Neutrophil (primary cell): ENCODE measurements around the gene ZNG1F.
"Not testable (repeated sequence)": the region's sequence is repeated elsewhere in the genome, so short reads cannot be mapped to it uniquely, and the experiment has no call there.

Source experiments
- H3K27ac ChIP-seq: fragments of 200-600 bp; sonication (generic); 2 replicates; pipeline ENCODE4 v1.5.1; 2016; ENCODE audit warnings: mild to moderate bottlenecking, moderate library complexity
- H3K27me3 ChIP-seq: fragments of 200-600 bp; sonication (generic); 2 replicates; pipeline ENCODE4 v1.6.0; 2016; ENCODE audit warnings: mild to moderate bottlenecking
- H3K36me3 ChIP-seq: fragments of 200-600 bp; sonication (generic); 2 replicates; pipeline ENCODE4 v1.5.1; 2017
- H3K4me1 ChIP-seq, 2 experiments: fragments of 200-600 bp in 1 of 2; sonication (generic) in 1 of 2; 1 replicate in 1 of 2; 2 replicates in 1 of 2; pipeline versions ENCODE4 v1.5.1 to v1.6.1; 2013 to 2016; ENCODE audit warnings: low read depth in 1 of 2, low read length in 1 of 2, mild to moderate bottlenecking in 1 of 2, moderate library complexity in 1 of 2; ENCODE audit not compliant: control insufficient read depth in 1 of 2, insufficient read depth in 1 of 2
- H3K4me3 ChIP-seq, 2 experiments: fragments of 200-600 bp in 1 of 2; sonication (generic) in 1 of 2; 1 replicate in 1 of 2; 2 replicates in 1 of 2; pipeline ENCODE4 v1.5.1; 2013 to 2016; ENCODE audit warnings: low read depth in 1 of 2, low read length in 1 of 2, mild to moderate bottlenecking in 1 of 2, moderate library complexity in 1 of 2
- H3K9me3 ChIP-seq: fragments of 200-600 bp; sonication (generic); 2 replicates; pipeline ENCODE4 v1.5.1; 2016

The ZNG1F gene

GRCh38 chr9:41150116-41150515 lies 39.0 kb downstream of the ZNG1F start:
- not testable (repeated sequence) for H3K36me3 ChIP-seq, H3K9me3 ChIP-seq, H3K4me3 ChIP-seq, H3K4me1 ChIP-seq, H3K27ac ChIP-seq, H3K27me3 ChIP-seq

GRCh38 chr9:41141878-41142277 lies 47.2 kb downstream of the ZNG1F start:
- not testable (repeated sequence) for H3K9me3 ChIP-seq, H3K4me3 ChIP-seq, H3K4me1 ChIP-seq, H3K27me3 ChIP-seq, H3K27ac ChIP-seq, H3K36me3 ChIP-seq

DNA sequence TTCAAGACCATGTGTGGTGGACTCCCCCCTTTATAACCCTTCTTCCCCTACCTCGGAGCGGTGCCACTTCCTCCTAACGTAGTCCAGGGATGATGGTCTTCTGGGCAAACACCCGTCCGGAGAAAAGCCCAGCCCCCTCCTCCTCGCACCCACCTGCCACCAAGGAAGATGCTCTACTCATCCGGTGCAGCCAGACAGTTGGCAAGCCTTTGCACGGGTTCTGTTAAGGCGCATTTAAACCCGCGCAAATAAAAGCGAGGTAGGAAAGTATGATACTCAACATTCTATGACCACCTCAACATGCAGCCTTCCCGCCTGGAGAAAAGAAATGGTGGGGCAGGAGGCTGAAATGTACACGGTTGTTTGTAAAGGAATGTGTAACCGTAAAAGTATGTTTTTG lies 60.5 kb downstream of the ZNG1F start, which contains the start of gene FOXD4L6:
Gene FOXD4L6 (minus strand): TSS at position 101 of the 400 bp plus-strand sequence. CDS start 298 bp downstream, outside the sequence.
- not testable (repeated sequence) for H3K9me3 ChIP-seq, H3K4me3 ChIP-seq, H3K36me3 ChIP-seq, H3K27ac ChIP-seq, H3K4me1 ChIP-seq
- H3K27me3 ChIP-seq = peaks cover 23% of the 10 kb centered on the region

DNA sequence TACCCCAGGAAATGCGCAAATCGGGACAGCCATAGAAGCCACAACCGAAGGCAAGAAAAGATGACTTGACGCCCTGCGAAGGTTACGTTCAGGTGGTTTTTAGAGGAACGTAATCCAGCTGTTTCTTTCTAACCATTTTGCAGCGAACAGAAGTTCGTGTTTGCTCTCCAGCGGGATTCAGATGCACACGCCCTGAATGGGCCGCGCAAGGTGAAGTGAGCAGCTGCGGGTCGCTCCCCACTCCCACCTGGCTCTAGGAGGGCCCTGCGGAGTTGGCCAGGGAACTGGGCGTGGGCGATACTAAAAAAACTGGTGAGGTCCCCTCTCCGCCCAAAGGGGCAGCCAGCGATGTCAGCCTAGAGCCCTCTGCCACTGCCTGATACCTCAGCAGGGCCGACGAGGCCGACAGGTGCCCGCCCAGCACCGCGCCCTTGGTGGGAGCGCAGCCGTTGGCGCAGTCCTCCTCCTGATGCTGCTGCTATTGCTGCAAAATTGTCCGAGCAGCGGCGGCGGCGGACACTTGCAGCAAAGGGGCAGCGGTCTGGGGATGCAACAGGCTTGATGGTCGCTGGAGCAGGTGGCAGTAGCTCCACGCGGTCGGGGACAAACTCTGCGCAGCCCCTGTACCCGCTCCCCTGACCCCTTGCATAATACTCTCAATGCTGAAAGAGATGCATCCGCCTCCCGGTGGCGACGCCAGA lies 62.2 kb downstream of the ZNG1F start:
- H3K4me3 ChIP-seq, H3K4me1 ChIP-seq: not testable (repeated sequence)

DNA sequence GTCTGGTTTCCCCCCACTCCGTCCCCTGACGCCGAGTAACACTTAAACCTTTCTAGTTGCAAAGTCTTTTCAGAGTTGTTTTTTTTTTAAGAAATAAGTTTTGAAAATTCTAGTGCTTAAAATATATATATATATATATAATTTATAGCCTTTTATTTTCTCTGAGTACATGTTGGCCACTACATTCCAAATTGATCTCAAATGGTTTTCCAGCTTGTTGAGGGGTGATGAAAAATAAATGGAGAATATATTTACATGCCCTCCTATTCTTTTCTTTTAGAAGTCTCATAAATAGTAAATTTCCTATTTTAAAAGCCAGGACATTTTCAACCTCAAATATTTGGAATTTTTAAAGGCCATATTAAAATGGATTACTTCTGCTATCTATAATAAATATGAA lies 63.2 kb downstream of the ZNG1F start:
- H3K9me3 ChIP-seq, H3K27ac ChIP-seq, H3K4me1 ChIP-seq, H3K36me3 ChIP-seq, H3K4me3 ChIP-seq: not testable (repeated sequence)
- H3K27me3 ChIP-seq = peaks cover 30% of the 10 kb centered on the region

More for the DNA sequence above, 62.2 kb downstream of the ZNG1F start:
- H3K27me3 ChIP-seq = peaks cover 27% of the 10 kb centered on the region
- not testable (repeated sequence) for H3K36me3 ChIP-seq, H3K9me3 ChIP-seq, H3K27ac ChIP-seq

GRCh38 chr9:41125109-41125658 lies 63.9 kb downstream of the ZNG1F start:
- not testable (repeated sequence) for H3K4me3 ChIP-seq, H3K27ac ChIP-seq, H3K9me3 ChIP-seq, H3K36me3 ChIP-seq, H3K4me1 ChIP-seq
- H3K27me3 ChIP-seq = peaks cover 33% of the 10 kb centered on the region

GRCh38 chr9:41124250-41125108 lies 64.6 kb downstream of the ZNG1F start:
- H3K36me3 ChIP-seq, H3K9me3 ChIP-seq, H3K4me1 ChIP-seq, H3K4me3 ChIP-seq, H3K27ac ChIP-seq: not testable (repeated sequence)
- H3K27me3 ChIP-seq = peaks cover 37% of the 10 kb centered on the region

- H3K4me3 ChIP-seq, H3K27ac ChIP-seq, H3K36me3 ChIP-seq, H3K4me1 ChIP-seq, H3K9me3 ChIP-seq: not testable (repeated sequence)
- peaks cover 41% of the 10 kb centered on the region for H3K27me3 ChIP-seq
Measured at GRCh38 chr9:41123812-41124211, 65.3 kb downstream of the ZNG1F start.

DNA sequence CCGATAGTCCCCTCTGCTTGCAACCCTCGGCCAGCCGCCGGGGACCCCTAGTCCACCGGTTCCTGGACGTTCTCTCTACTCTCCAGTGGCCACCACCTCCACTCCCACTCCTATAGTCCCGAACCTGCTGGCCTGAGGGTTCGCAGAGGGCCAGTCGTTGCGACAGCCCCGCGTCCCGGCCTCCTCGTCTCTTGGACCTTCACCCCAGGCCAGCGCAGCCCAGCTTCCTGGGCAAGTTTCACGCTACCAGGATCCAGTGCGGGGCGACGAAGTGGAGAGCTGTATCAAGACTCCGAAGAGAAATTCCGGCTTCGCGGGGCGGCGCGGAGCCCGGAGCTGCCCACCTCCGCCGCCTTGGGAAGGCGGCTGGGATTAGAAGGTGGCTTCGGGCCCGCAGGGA lies 65.7 kb downstream of the ZNG1F start:
- H3K4me3 ChIP-seq, H3K36me3 ChIP-seq, H3K4me1 ChIP-seq, H3K9me3 ChIP-seq, H3K27ac ChIP-seq: not testable (repeated sequence)
- H3K27me3 ChIP-seq = peaks cover 39% of the 10 kb centered on the region

DNA sequence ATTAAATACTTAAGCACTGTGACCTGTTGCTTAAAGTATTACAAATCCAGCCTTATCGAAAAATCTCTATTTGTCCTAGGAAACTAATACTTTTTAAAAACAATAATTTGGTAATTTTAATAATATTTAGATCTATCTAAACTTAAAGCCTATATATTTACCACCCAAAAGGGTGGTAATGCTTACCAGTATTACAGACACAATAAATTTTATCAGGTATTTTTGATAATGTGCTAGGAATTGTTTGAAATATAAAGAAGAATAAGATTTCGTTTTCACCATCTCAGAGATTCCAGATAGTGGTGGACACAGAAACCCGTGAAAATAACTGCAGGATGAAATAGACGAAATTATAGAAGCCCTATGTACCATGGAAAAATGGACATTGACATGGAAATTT lies 68.4 kb downstream of the ZNG1F start:
- H3K4me3 ChIP-seq, H3K4me1 ChIP-seq, H3K36me3 ChIP-seq, H3K27ac ChIP-seq, H3K9me3 ChIP-seq: not testable (repeated sequence)
- H3K27me3 ChIP-seq = peaks cover 34% of the 10 kb centered on the region

DNA sequence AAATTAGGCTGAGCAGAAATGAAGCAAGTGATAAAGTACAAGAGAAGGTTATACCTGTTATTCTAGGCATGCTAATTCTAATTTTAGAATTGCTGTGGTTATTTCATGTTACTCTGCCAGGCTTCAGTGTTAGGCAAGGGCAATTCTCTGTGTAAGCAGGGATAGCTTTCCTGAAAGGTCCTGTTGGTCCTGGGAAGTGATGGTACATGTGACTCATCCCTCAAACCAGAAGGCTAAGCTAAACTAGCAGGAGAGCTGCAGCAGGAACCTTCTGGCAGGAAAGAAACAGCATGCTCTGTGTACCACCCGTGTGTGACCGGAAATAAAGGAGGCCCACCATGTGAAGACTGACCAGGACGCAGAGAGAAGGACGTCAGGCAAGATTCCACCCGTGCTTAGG lies 69.4 kb downstream of the ZNG1F start:
- not testable (repeated sequence) for H3K9me3 ChIP-seq, H3K4me3 ChIP-seq, H3K4me1 ChIP-seq, H3K36me3 ChIP-seq, H3K27ac ChIP-seq
- peaks cover 30% of the 10 kb centered on the region for H3K27me3 ChIP-seq

DNA sequence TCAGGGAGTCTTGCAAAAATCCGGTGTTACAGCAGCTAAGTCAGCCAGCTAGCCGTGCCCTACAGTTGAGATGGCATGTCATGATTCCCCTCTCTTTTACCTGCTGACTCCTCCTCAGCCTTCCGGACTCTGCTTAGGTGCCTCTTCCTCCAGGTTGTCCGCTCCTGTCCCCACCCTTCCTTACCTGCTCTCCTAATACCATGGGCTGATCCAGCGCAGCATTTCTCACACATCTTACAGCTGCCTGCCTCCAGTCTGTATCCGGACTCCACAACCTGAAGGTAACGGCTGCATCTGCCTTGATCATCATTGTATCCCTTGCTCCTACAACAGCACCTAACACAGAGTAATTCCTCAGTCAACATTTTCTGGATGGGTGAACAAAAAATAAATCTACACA lies 69.8 kb downstream of the ZNG1F start:
- H3K27ac ChIP-seq, H3K4me3 ChIP-seq, H3K4me1 ChIP-seq, H3K36me3 ChIP-seq, H3K9me3 ChIP-seq: not testable (repeated sequence)
- H3K27me3 ChIP-seq = peaks cover 27% of the 10 kb centered on the region

DNA sequence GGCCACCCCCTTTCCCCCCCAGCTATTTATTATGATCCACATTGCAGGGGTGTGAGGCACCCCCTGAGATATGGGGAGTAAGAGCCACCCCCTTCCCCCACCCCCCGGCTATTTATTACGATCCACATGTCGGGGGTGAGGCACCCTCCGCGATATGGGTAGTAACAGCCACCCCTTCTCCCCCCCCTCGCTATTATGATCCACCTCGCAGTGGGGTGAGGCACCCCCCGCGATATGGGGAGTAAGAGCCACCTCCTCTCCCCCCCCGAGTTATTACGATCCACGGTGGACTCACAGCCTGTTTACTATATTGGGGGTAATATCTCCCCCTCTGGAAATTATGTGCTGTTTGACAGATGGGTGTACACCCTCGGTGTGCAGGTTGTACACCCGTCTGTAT lies 75.8 kb downstream of the ZNG1F start:
- H3K27me3 ChIP-seq = peaks cover 25% of the 10 kb centered on the region
- H3K4me1 ChIP-seq, H3K27ac ChIP-seq, H3K4me3 ChIP-seq, H3K9me3 ChIP-seq, H3K36me3 ChIP-seq: not testable (repeated sequence)

GRCh38 chr9:41111414-41111813 lies 77.7 kb downstream of the ZNG1F start:
- not testable (repeated sequence) for H3K4me3 ChIP-seq, H3K27ac ChIP-seq, H3K36me3 ChIP-seq, H3K9me3 ChIP-seq, H3K4me1 ChIP-seq
- H3K27me3 ChIP-seq = peaks cover 39% of the 10 kb centered on the region
